Activated T-cell treated with anti-CD3 and anti-CD28 coated beads, Interleukin-2, amount 50 U/mL, for 72 hours (primary cell): ENCODE measurements around the gene MIA2. TPM values are rescaled to one million over a fixed set of nuclear protein-coding genes. Genes with fewer than 3 reads are reported as not detected.
"Not testable (repeated sequence)": the region's sequence is repeated elsewhere in the genome, so short reads cannot be mapped to it uniquely, and the experiment has no call there.

Experiments used
- ATAC-seq, 2 donors: fragments of 150-1000 bp; cut with Tn5 transposase; replicated peaks in 1 of 2; 2 replicates each; pipeline ENCODE4 v1.10.0; 2021; ENCODE audit warnings: moderate library complexity in 2 of 2, mild to moderate bottlenecking in 1 of 2
- DNase-seq, 2 donors: peaks; one replicate each; pipeline ENCODE4 v3.0.0; 2021 to 2022; ENCODE audit warnings: mixed read lengths in 1 of 2
- H3K27ac Mint-ChIP-seq: one replicate; pipeline ENCODE4 v1.8.0; 2022; ENCODE audit warnings: mild to moderate bottlenecking, moderate library complexity, mixed read lengths
- H3K27me3 Mint-ChIP-seq: one replicate; pipeline ENCODE4 v1.8.0; 2022; ENCODE audit warnings: low read depth, mixed read lengths
- H3K36me3 Mint-ChIP-seq, 2 donors: one replicate each; pipeline ENCODE4 v1.8.0; 2022; ENCODE audit warnings: mixed read lengths in 2 of 2, mild to moderate bottlenecking in 1 of 2; ENCODE audit not compliant: insufficient read depth in 2 of 2
- H3K4me1 Mint-ChIP-seq: one replicate; pipeline ENCODE4 v1.8.0; 2022; ENCODE audit warnings: low read depth, mixed read lengths
- H3K4me3 Mint-ChIP-seq, 2 donors: one replicate each; pipeline ENCODE4 v1.8.0; 2022; ENCODE audit warnings: mild to moderate bottlenecking in 2 of 2, mixed read lengths in 2 of 2, moderate library complexity in 2 of 2
- H3K9me3 Mint-ChIP-seq, 2 donors: one replicate each; pipeline ENCODE4 v1.8.0; 2022; ENCODE audit warnings: mixed read lengths in 2 of 2
- total RNA-seq, 2 donors: library from RNA; stranded (reverse); gene quantifications; one replicate each; pipeline ENCODE4 v1.2.3, GENCODE V29; 2022

MIA2 gene
- 10 to 100 TPM; 54.5 to 56.7 TPM for total RNA-seq

GRCh38 chr14:39233680-39234326 lies at the start of gene MIA2:
MIA2 (plus strand) TSS chr14:39233915; CDS start chr14:39234115, 200 bp downstream.
- Mint-ChIP-seq H3K36me3 (no peaks in the 10 kb centered on the region), H3K4me3 (peak within 1 kb of the TSS in 1 of 2 donors; percentile 71), H3K27me3 (no peaks in the 10 kb centered on the region), H3K27ac (peak within 1 kb of the TSS; percentile 88), H3K9me3 (no peaks in the 10 kb centered on the region), H3K4me1 (peaks cover 37% of the 10 kb centered on the region)
- ATAC-seq (no peak), DNase-seq (no peak)

- Mint-ChIP-seq H3K4me1 (peaks cover 22% of the 10 kb centered on the region), H3K27ac (no peak overlapping the region), H3K9me3 (no peaks in the 10 kb centered on the region), H3K4me3 (no peak overlapping the region), H3K36me3 (peaks cover 7 to 10% of the 10 kb centered on the region in 2 donors), H3K27me3 (no peaks in the 10 kb centered on the region)
- ATAC-seq: no peak
- DNase-seq: no peak
These were observed 49.0 kb upstream of the MIA2 start for GRCh38 chr14:39184628-39185255.

GRCh38 chr14:39185256-39186049 lies 48.3 kb upstream of the MIA2 start:
- no peak for ATAC-seq
- H3K4me1 Mint-ChIP-seq: peaks cover 22% of the 10 kb centered on the region
- no peaks in the 10 kb centered on the region for H3K27me3 Mint-ChIP-seq
- no peak overlapping the region for H3K27ac Mint-ChIP-seq
- DNase-seq: no peak
- no peaks in the 10 kb centered on the region for H3K9me3 Mint-ChIP-seq
- peaks cover 7 to 10% of the 10 kb centered on the region in 2 donors for H3K36me3 Mint-ChIP-seq
- no peak overlapping the region for H3K4me3 Mint-ChIP-seq

GRCh38 chr14:39186941-39187525 lies 46.7 kb upstream of the MIA2 start:
- Mint-ChIP-seq H3K27ac (peak overlapping the region; percentile 72), H3K4me3 (no peak overlapping the region), H3K9me3 (no peaks in the 10 kb centered on the region), H3K27me3 (no peaks in the 10 kb centered on the region), H3K36me3 (peaks cover 7 to 10% of the 10 kb centered on the region in 2 donors), H3K4me1 (peaks cover 22% of the 10 kb centered on the region)
- ATAC-seq: no peak
- DNase-seq: no peak

GRCh38 chr14:39203659-39204606 lies 29.8 kb upstream of the MIA2 start:
- no peak for ATAC-seq
- no peak overlapping the region for H3K4me3 Mint-ChIP-seq
- peaks cover 0 to 2% of the 10 kb centered on the region in 2 donors for H3K36me3 Mint-ChIP-seq
- no peak for DNase-seq
- peaks cover 0 to 2% of the 10 kb centered on the region in 2 donors for H3K9me3 Mint-ChIP-seq
- no peaks in the 10 kb centered on the region for H3K27me3 Mint-ChIP-seq
- peaks cover 17% of the 10 kb centered on the region for H3K4me1 Mint-ChIP-seq
- H3K27ac Mint-ChIP-seq: no peak overlapping the region

GRCh38 chr14:39207430-39207829 lies 26.3 kb upstream of the MIA2 start:
- H3K4me3 Mint-ChIP-seq: peak overlapping the region; percentile 1 to 36
- ATAC-seq, H3K27me3 Mint-ChIP-seq: not testable (repeated sequence)

GRCh38 chr14:39211109-39211741 lies 22.5 kb upstream of the MIA2 start:
- Mint-ChIP-seq H3K27ac (no peak overlapping the region), H3K9me3 (peaks cover 0 to 2% of the 10 kb centered on the region in 2 donors), H3K27me3 (no peaks in the 10 kb centered on the region), H3K36me3 (no peaks in the 10 kb centered on the region), H3K4me3 (no peak overlapping the region), H3K4me1 (peaks cover 17% of the 10 kb centered on the region)
- no peak for ATAC-seq
- no peak for DNase-seq

More at GRCh38 chr14:39207430-39207829, 26.3 kb upstream of the MIA2 start:
- Mint-ChIP-seq H3K4me1 (peaks cover 17% of the 10 kb centered on the region), H3K27ac (peak overlapping the region; percentile 39)
- H3K36me3 Mint-ChIP-seq, H3K9me3 Mint-ChIP-seq, DNase-seq: not testable (repeated sequence)

GRCh38 chr14:39212034-39212433 lies 21.7 kb upstream of the MIA2 start:
- H3K4me1 Mint-ChIP-seq: peaks cover 14% of the 10 kb centered on the region
- ATAC-seq: no peak
- no peak overlapping the region for H3K27ac Mint-ChIP-seq
- no peaks in the 10 kb centered on the region for H3K27me3 Mint-ChIP-seq
- H3K9me3 Mint-ChIP-seq: peaks cover under 1 to 2% of the 10 kb centered on the region in 2 donors
- DNase-seq: no peak
- H3K4me3 Mint-ChIP-seq: no peak overlapping the region
- no peaks in the 10 kb centered on the region for H3K36me3 Mint-ChIP-seq

- H3K27ac Mint-ChIP-seq: no peak overlapping the region
- DNase-seq (no peak), ATAC-seq (no peak)
- H3K4me3 Mint-ChIP-seq: no peak overlapping the region
- peaks cover 13% of the 10 kb centered on the region for H3K4me1 Mint-ChIP-seq
- peaks cover 3% of the 10 kb centered on the region in 2 donors for H3K9me3 Mint-ChIP-seq
- H3K27me3 Mint-ChIP-seq: no peaks in the 10 kb centered on the region
- H3K36me3 Mint-ChIP-seq: no peaks in the 10 kb centered on the region
These were observed 21.0 kb upstream of the MIA2 start for GRCh38 chr14:39212693-39213092.

GRCh38 chr14:39217214-39217879 lies 16.4 kb upstream of the MIA2 start:
- no peak for DNase-seq
- no peak for ATAC-seq
- Mint-ChIP-seq H3K4me1 (peaks cover 18% of the 10 kb centered on the region), H3K9me3 (peaks cover 3% of the 10 kb centered on the region in 2 donors), H3K36me3 (no peaks in the 10 kb centered on the region), H3K27ac (peak overlapping the region; percentile 65), H3K27me3 (no peaks in the 10 kb centered on the region), H3K4me3 (no peak overlapping the region)

GRCh38 chr14:39218171-39218769 lies 15.4 kb upstream of the MIA2 start:
- Mint-ChIP-seq H3K9me3 (peaks cover 3% of the 10 kb centered on the region in 2 donors), H3K4me1 (peaks cover 18% of the 10 kb centered on the region), H3K4me3 (no peak overlapping the region), H3K36me3 (no peaks in the 10 kb centered on the region), H3K27ac (no peak overlapping the region), H3K27me3 (no peaks in the 10 kb centered on the region)
- peak in 1 of 2 donors; percentile 64 for ATAC-seq
- DNase-seq: no peak
